K562 (cell line): ENCODE data around the gene PYY. TPM values are rescaled to one million over a fixed set of nuclear protein-coding genes. Genes with fewer than 3 reads are reported as not detected.

Experiments
- ATAC-seq: fragments of 200-7000 bp; cut with Tn5 transposase; 3 replicates; pipeline ENCODE4 v1.9.1; 2020; ENCODE audit warnings: moderate library complexity
- BruUV-seq: library from RNA; stranded (reverse); fragments of 400-500 nt; replicated peaks from 2 replicates; lab custom pipeline; 2021; lab: Mats Ljungman, UMichigan
- CTCF ChIA-PET: fragments of 300-600 bp; formaldehyde crosslinking; extraction: SDS; loops from one replicate; lab custom pipeline; 2021; ENCODE audit warnings: low intra/inter-chr PET ratio; lab: Yijun Ruan, JAX
- POLR2A ChIA-PET: fragments of 300-600, 350-650 bp; sonication (Branson Sonifier 250); formaldehyde crosslinking; extraction: SDS; loops from one replicate; lab custom pipeline; 2021; ENCODE audit warnings: antibody characterized with exemption, inconsistent platforms; lab: Yijun Ruan, JAX
- DNase-seq, 4 experiments: peaks; one replicate each; pipeline versions ENCODE4 v3.0.0 to v3.0.0-alpha.2; 2011 to 2018; ENCODE audit warnings: low spot score in 3 of 4, mixed read lengths in 3 of 4; ENCODE audit errors: extremely low read depth in 1 of 4
- FAIRE-seq: peaks from 2 replicates; lab custom pipeline; 2011; peaks lifted over from hg19 to GRCh38; lab: Jason Lieb, UNC
- H2AFZ ChIP-seq: 2 replicates; pipeline ENCODE4 v1.6.0; 2011; ENCODE audit warnings: low read depth, low read length, control low read depth, inconsistent platforms
- H3K27ac ChIP-seq: fragments of 200-600 bp; 3 replicates; pipeline ENCODE4 v1.8.0; 2011; ENCODE audit warnings: low read depth, mild to moderate bottlenecking, control low read depth, inconsistent platforms, low read length, moderate library complexity, mixed read lengths; ENCODE audit errors: extremely low read depth
- H3K27me3 ChIP-seq, 2 experiments: fragments of 300-600 bp in 1 of 2; 2 replicates in 1 of 2; 3 replicates in 1 of 2; pipeline versions ENCODE4 v1.6.0 to v1.8.0; 2011; ENCODE audit warnings: inconsistent platforms in 2 of 2, low read length in 2 of 2, mild to moderate bottlenecking in 1 of 2, mixed read lengths in 1 of 2, moderate library complexity in 1 of 2; ENCODE audit not compliant: control insufficient read depth in 2 of 2, insufficient read depth in 2 of 2
- H3K36me3 ChIP-seq: fragments of 300-600 bp; 3 replicates; pipeline ENCODE4 v1.8.0; 2011; ENCODE audit warnings: mild to moderate bottlenecking, low read length, inconsistent platforms; ENCODE audit not compliant: control insufficient read depth, insufficient read depth
- H3K4me1 ChIP-seq, 2 experiments: fragments of 200-600 bp in 1 of 2; replicated peaks in 1 of 2; 2 replicates in 1 of 2; 3 replicates in 1 of 2; pipeline versions ENCODE4 v1.5.1 to v1.8.0; 2011; ENCODE audit warnings: inconsistent platforms in 2 of 2, low read length in 2 of 2, mild to moderate bottlenecking in 1 of 2, mixed read lengths in 1 of 2, moderate library complexity in 1 of 2; ENCODE audit not compliant: control insufficient read depth in 2 of 2, insufficient read depth in 2 of 2
- H3K4me2 ChIP-seq: 2 replicates; pipeline ENCODE4 v1.6.1; 2011; ENCODE audit warnings: low read length, control low read depth, inconsistent platforms, mixed read lengths; ENCODE audit not compliant: insufficient read depth
- H3K4me3 ChIP-seq: fragments of 200-600 bp; sonication (generic), shearing (Covaris generic); 2 replicates; pipeline ENCODE4 v1.5.1; 2016; ENCODE audit warnings: control low read depth, inconsistent platforms
- H3K79me2 ChIP-seq: fragments of 200-600 bp; 3 replicates; pipeline ENCODE4 v1.8.0; 2011; ENCODE audit warnings: low read length, inconsistent platforms; ENCODE audit not compliant: control insufficient read depth, insufficient read depth
- H3K9ac ChIP-seq, 2 experiments: 2 replicates each; pipeline versions ENCODE4 v1.6.0 to v1.6.1; 2011; ENCODE audit warnings: low read depth in 2 of 2, low read length in 2 of 2, control low read depth in 1 of 2, inconsistent platforms in 1 of 2, mild to moderate bottlenecking in 1 of 2, mixed read lengths in 1 of 2; ENCODE audit not compliant: insufficient read depth in 1 of 2
- H3K9me1 ChIP-seq: one replicate; pipeline ENCODE4 v1.6.0; 2011; ENCODE audit warnings: inconsistent platforms, mild to moderate bottlenecking, low read length, moderate library complexity; ENCODE audit not compliant: control insufficient read depth, insufficient read depth
- H3K9me3 ChIP-seq: replicated peaks from 2 replicates; pipeline ENCODE4 v1.5.1; 2011; ENCODE audit warnings: low read depth, low read length, inconsistent platforms; ENCODE audit not compliant: control insufficient read depth, insufficient read depth
- H4K20me1 ChIP-seq: replicated peaks from 2 replicates; pipeline ENCODE4 v1.6.1; 2011; ENCODE audit warnings: low read length, inconsistent platforms, mixed read lengths; ENCODE audit not compliant: control insufficient read depth, insufficient read depth
- ATF1 ChIP-seq, 2 experiments: fragments of 450-650 bp in 1 of 2; IDR thresholded peaks; 2 replicates each; pipeline ENCODE4 v1.6.1; 2016; ENCODE audit warnings: missing compliant biosample characterization in 1 of 2, missing genetic modification characterization in 1 of 2
- BACH1 ChIP-seq: fragments of 200-800 bp; sonication (Bioruptor generic); IDR thresholded peaks from 2 replicates; pipeline ENCODE4 v1.6.1; 2016; ENCODE audit warnings: missing genetic modification characterization, missing compliant biosample characterization
- CBX8 ChIP-seq: fragments of 200-600 bp; sonication (generic); IDR thresholded peaks from 2 replicates; pipeline ENCODE4 v1.6.1; 2012; ENCODE audit warnings: borderline replicate concordance, mixed run types, low read depth, mild to moderate bottlenecking, moderate library complexity, mixed read lengths, low read length, control low read depth, inconsistent platforms; ENCODE audit not compliant: poor library complexity, severe bottlenecking; ENCODE audit errors: extremely low read depth
- CREB3 ChIP-seq: fragments of 450-650 bp; conservative IDR thresholded peaks from 2 replicates; pipeline ENCODE4 v1.6.1; 2016; ENCODE audit warnings: missing genetic modification characterization, low read depth, mild to moderate bottlenecking, missing compliant biosample characterization, moderate library complexity
- CXXC5 ChIP-seq: fragments of 250-450 bp; sonication (Bioruptor Pico); IDR thresholded peaks from 2 replicates; pipeline ENCODE4 v1.8.0; 2022; ENCODE audit warnings: inconsistent platforms, mild to moderate bottlenecking, moderate library complexity
- DPF2 ChIP-seq: fragments of 450-650 bp; IDR thresholded peaks from 2 replicates; pipeline ENCODE4 v1.6.1; 2016
- HCFC1 ChIP-seq: IDR thresholded peaks from 2 replicates; pipeline ENCODE4 v1.6.1; 2012; ENCODE audit warnings: low read depth, low read length, improper control_type of control experiment
- HMG20B ChIP-seq: fragments of 250-450 bp; sonication (Bioruptor Pico); IDR thresholded peaks from 2 replicates; pipeline ENCODE4 v1.5.0; 2021; ENCODE audit warnings: mild to moderate bottlenecking
- NR2C1 ChIP-seq, 2 experiments: fragments of 450-650 bp; IDR thresholded peaks; 2 replicates each; pipeline ENCODE4 v1.6.1; 2017; ENCODE audit warnings: mild to moderate bottlenecking in 2 of 2, antibody characterized with exemption in 1 of 2, inconsistent platforms in 1 of 2, missing compliant biosample characterization in 1 of 2, missing genetic modification characterization in 1 of 2
- NR2C2 ChIP-seq, 2 experiments: fragments of 200-800 bp in 1 of 2; sonication (Bioruptor generic) in 1 of 2; sonication (generic) in 1 of 2; formaldehyde crosslinking in 1 of 2; IDR thresholded peaks; 2 replicates each; pipeline versions ENCODE4 v1.6.1 to v1.8.0; 2016 to 2022; ENCODE audit warnings: mild to moderate bottlenecking in 1 of 2, missing compliant biosample characterization in 1 of 2, missing genetic modification characterization in 1 of 2, missing genetic modification reagents in 1 of 2
- SLC30A9 ChIP-seq: fragments of 250-450 bp; sonication (Bioruptor Pico); IDR thresholded peaks from 2 replicates; pipeline ENCODE4 v1.8.0; 2022; ENCODE audit warnings: mild to moderate bottlenecking, moderate library complexity
- TBP ChIP-seq: optimal IDR thresholded peaks from 2 replicates; pipeline ENCODE3; 2011; ENCODE audit warnings: low read depth, low read length, improper control_type of control experiment
- ZBTB17 ChIP-seq: fragments of 450-650 bp; formaldehyde crosslinking; IDR thresholded peaks from 2 replicates; pipeline ENCODE4 v1.4.0; 2020; ENCODE audit warnings: mild to moderate bottlenecking
- ZNF395 ChIP-seq: fragments of 200-800 bp; sonication (Bioruptor generic); IDR thresholded peaks from 2 replicates; pipeline ENCODE4 v1.6.1; 2017; ENCODE audit warnings: missing genetic modification characterization, missing compliant biosample characterization
- ZNF639 ChIP-seq, 2 experiments: fragments of 200-800 bp in 1 of 2; sonication (Bioruptor generic) in 1 of 2; sonication (generic) in 1 of 2; formaldehyde crosslinking in 1 of 2; IDR thresholded peaks in 1 of 2; conservative IDR thresholded peaks in 1 of 2; 2 replicates each; pipeline versions ENCODE4 v1.5.0 to v1.6.1; 2016 to 2020; ENCODE audit warnings: missing compliant biosample characterization in 1 of 2, missing genetic modification characterization in 1 of 2, missing genetic modification reagents in 1 of 2
- WGBS: fragments of 100-300 bp; shearing (Covaris generic); methylation state at CpG from one replicate; pipeline ENCODE4 v1.1.6; 2016; ENCODE audit warnings: low coverage, mixed read lengths; ENCODE audit not compliant: insufficient coverage; ENCODE audit errors: missing lambda C conversion rate; 5-methylcytosine and 5-hydroxymethylcytosine counted together
- in situ Hi-C: fragments of 300-500 bp; cut with MboI; formaldehyde crosslinking; loops from 4 replicates; pipeline ENCODE4 v1.15.0; 2018; ENCODE audit warnings: inconsistent platforms, mixed read lengths
- intact Hi-C: fragments of 100-400 bp; cut with micrococcal nuclease; formaldehyde crosslinking; loops from 2 replicates; pipeline ENCODE4 v1.14.2; 2022
- polyA plus RNA-seq, 8 experiments: library from polyadenylated mRNA; depleted of rRNA in 4 of 8; stranded (reverse) in 5 of 8; unstranded in 3 of 8; fragments of >200 nt; fragmentation: Nextera tagmentation in 2 of 8; fragmentation: Illumina TruSeq in 1 of 8; extraction: Ambion mirVana in 2 of 8; extraction: Trizol in 1 of 8; gene quantifications; 2 replicates each; pipeline versions ENCODE4 v1.2.1 to v1.2.3, GENCODE V29; 2011 to 2014; ENCODE audit warnings: inconsistent platforms in 1 of 8, missing spikeins in 1 of 8
- total RNA-seq, 7 experiments: library from RNA; depleted of rRNA in 6 of 7; stranded (reverse); fragments of >200 nt in 6 of 7; fragmentation: Illumina TruSeq in 2 of 7; extraction: Trizol in 2 of 7; gene quantifications; 2 replicates each; pipeline versions ENCODE4 v1.2.1 to v1.2.3, GENCODE V29; 2011 to 2021; ENCODE audit warnings: low replicate concordance in 1 of 7

PYY gene
- total and polyA plus RNA-seq, 9 of the 15 experiments (the other 6 are each of a cell fraction or from before 2014, with no cell fraction given): not detected

GRCh38 chr17:43945074-43945829 is 8.5 kb downstream of the PYY start:
- Histone ChIP-seq H4K20me1 (no peaks in the 10 kb centered on the region), H3K9me1 (no peaks in the 10 kb centered on the region), H3K27me3 (peaks cover 11 to 14% of the 10 kb centered on the region in 2 experiments; a peak in 4 of 5 replicates), H3K9ac (no peak overlapping the region), H3K4me1 (peaks cover 0 to 4% of the 10 kb centered on the region in 2 experiments; a peak in 2 of 5 replicates), H3K4me2 (no peak overlapping the region), H3K4me3 (no peak overlapping the region), H3K79me2 (no peaks in the 10 kb centered on the region), H3K36me3 (no peaks in the 10 kb centered on the region), H2AFZ (no peak overlapping the region), H3K27ac (no peak overlapping the region), H3K9me3 (no peaks in the 10 kb centered on the region)
- POLR2A ChIA-PET: interaction anchor here (0.6 to 0.7 kb wide), 2 partner anchors 287 to 414 kb away, joined by 3 read pairs; no protein-coding TSS in a partner anchor
- FAIRE-seq (peak; percentile 76), DNase-seq (no peak), ATAC-seq (no peak)
- no TSS peak for BruUV-seq
- intact Hi-C loops: no loop called here
- in situ Hi-C loops: loop anchor here (25.0 kb wide), 1 partner anchor 392 kb away; the partner anchor contains the start of gene GRN
- 2% methylated on average over 12 of the region's 12 CpGs for WGBS
- CTCF ChIA-PET: interaction anchor here (3.0 kb wide), 1 partner anchor 50 kb away, joined by 37 read pairs; no protein-coding TSS in a partner anchor
- 0 out of 2 replicates have a peak, but pooled peaks have one; percentile 53 for TF ChIP-seq BACH1 (tag)
- no peak for TF ChIP-seq HCFC1
- TF ChIP-seq ZNF395 (CRISPR knock-in tag): peak; percentile 86
- TF ChIP-seq NR2C1 (IDR thresholded peaks at IDR 0.05): no peak
- TF ChIP-seq NR2C1 (tag; IDR thresholded peaks at IDR 0.05): peak; percentile 57; the same call in 1 of the 2 replicates
- no peak for TF ChIP-seq ATF1 (CRISPR knock-in tag; IDR thresholded peaks at IDR 0.05)
- peak; percentile 32; the same call in 1 of the 2 replicates for TF ChIP-seq ATF1 (tag; IDR thresholded peaks at IDR 0.05)
- peak; percentile 48; the same call in 1 of the 2 replicates for TF ChIP-seq CXXC5 (CRISPR knock-in tag)
- no peak for TF ChIP-seq DPF2
- TF ChIP-seq NR2C2 (CRISPR knock-in tag; IDR thresholded peaks at IDR 0.05): no peak
- TF ChIP-seq NR2C2 (tag; IDR thresholded peaks at IDR 0.05): 0 out of 2 replicates have a peak, but pooled peaks have one; percentile 39
- no peak for TF ChIP-seq SLC30A9 (CRISPR knock-in tag)
- peak in 1 of 2 experiments; percentile 65; a peak in 1 of 4 replicates for TF ChIP-seq ZNF639 (CRISPR knock-in tag; conservative IDR thresholded peaks at IDR 0.05 in 1 of 2, IDR thresholded peaks at IDR 0.05 in 1 of 2)
- TF ChIP-seq HMG20B (CRISPR knock-in tag): no peak
- no peak for TF ChIP-seq CBX8
- peak; percentile 90 for TF ChIP-seq CREB3
- TF ChIP-seq TBP: no peak
- TF ChIP-seq ZBTB17: no peak
